ENCODE results near the gene UGGT2.
"Not testable (repeated sequence)": the region's sequence is repeated elsewhere in the genome, so short reads cannot be mapped to it uniquely, and the experiment has no call there.

UGGT2 gene

GRCh38 chr13:96051491-96051890, 1.7 kb downstream of the UGGT2 start:
- not testable (repeated sequence) for H4K91ac ChIP-seq (ENCODE audit: low read depth, low read length, poor library complexity); H3K36me3 ChIP-seq (replicated peaks in 1 of 2; ENCODE audit: control insufficient read depth in 2 of 2, insufficient read depth in 2 of 2, low read length in 2 of 2); H2AK5ac ChIP-seq (ENCODE audit: low read depth, low read length); H2BK15ac ChIP-seq (ENCODE audit: low read length); H3K4me1 ChIP-seq (ENCODE audit: control insufficient read depth in 2 of 2, insufficient read depth in 1 of 2, low read depth in 1 of 2, low read length in 2 of 2); H3K14ac ChIP-seq (ENCODE audit: low read length); H3K4ac ChIP-seq (ENCODE audit: low read length); H2BK12ac ChIP-seq (ENCODE audit: low read length); H3K18ac ChIP-seq (ENCODE audit: low read length); DNase-seq (ENCODE audit: low spot score); H2BK120ac ChIP-seq (ENCODE audit: low read depth, low read length); H3K9ac ChIP-seq (ENCODE audit: low read depth, low read length, poor library complexity); H4K8ac ChIP-seq (ENCODE audit: low read depth, low read length); H2BK5ac ChIP-seq (ENCODE audit: low read length); H3K79me1 ChIP-seq (ENCODE audit: low read depth, low read length); H3K4me2 ChIP-seq (ENCODE audit: insufficient read depth, low read length, poor library complexity, severe bottlenecking); H3K27ac ChIP-seq (replicated peaks; ENCODE audit: low read length); H2AFZ ChIP-seq (ENCODE audit: low read length); H3K23ac ChIP-seq (ENCODE audit: low read depth, low read length, poor library complexity); H3K9me3 ChIP-seq (replicated peaks in 1 of 2; ENCODE audit: control insufficient read depth in 2 of 2, insufficient read depth in 1 of 2, low read depth in 1 of 2, low read length in 2 of 2); H3K4me3 ChIP-seq (ENCODE audit: low read length in 2 of 2); H3K27me3 ChIP-seq (ENCODE audit: control insufficient read depth in 3 of 3, insufficient read depth in 3 of 3, low read depth in 1 of 3, low read length in 3 of 3)
- WGBS, 2 donors (ENCODE audit: extremely low coverage in 2 of 2, insufficient read length in 2 of 2, insufficient replicate concordance in 1 of 2) = no CpG with 5 or more reads among the region's 5 CpGs

GRCh38 chr13:96050955-96051354, 2.2 kb downstream of the UGGT2 start:
- H3K36me3 ChIP-seq (replicated peaks in 1 of 2; ENCODE audit: control insufficient read depth in 2 of 2, insufficient read depth in 2 of 2, low read length in 2 of 2); H3K23ac ChIP-seq (ENCODE audit: low read depth, low read length, poor library complexity); H4K91ac ChIP-seq (ENCODE audit: low read depth, low read length, poor library complexity); H2BK12ac ChIP-seq (ENCODE audit: low read length); H3K4me3 ChIP-seq (ENCODE audit: low read length in 2 of 2); H3K4me1 ChIP-seq (ENCODE audit: control insufficient read depth in 2 of 2, insufficient read depth in 1 of 2, low read depth in 1 of 2, low read length in 2 of 2); H3K27me3 ChIP-seq (ENCODE audit: control insufficient read depth in 3 of 3, insufficient read depth in 3 of 3, low read depth in 1 of 3, low read length in 3 of 3); H3K14ac ChIP-seq (ENCODE audit: low read length); H3K27ac ChIP-seq (replicated peaks; ENCODE audit: low read length); H3K4ac ChIP-seq (ENCODE audit: low read length); H2AFZ ChIP-seq (ENCODE audit: low read length); DNase-seq (ENCODE audit: low spot score); H2BK120ac ChIP-seq (ENCODE audit: low read depth, low read length); H2AK5ac ChIP-seq (ENCODE audit: low read depth, low read length); H2BK5ac ChIP-seq (ENCODE audit: low read length); H3K9ac ChIP-seq (ENCODE audit: low read depth, low read length, poor library complexity); H3K18ac ChIP-seq (ENCODE audit: low read length); H3K9me3 ChIP-seq (replicated peaks in 1 of 2; ENCODE audit: control insufficient read depth in 2 of 2, insufficient read depth in 1 of 2, low read depth in 1 of 2, low read length in 2 of 2); H2BK15ac ChIP-seq (ENCODE audit: low read length); H3K4me2 ChIP-seq (ENCODE audit: insufficient read depth, low read length, poor library complexity, severe bottlenecking); H4K8ac ChIP-seq (ENCODE audit: low read depth, low read length): not testable (repeated sequence)
- WGBS, 2 donors (ENCODE audit: extremely low coverage in 2 of 2, insufficient read length in 2 of 2, insufficient replicate concordance in 1 of 2) = no CpG with 5 or more reads among the region's 4 CpGs
- H3K79me1 ChIP-seq (ENCODE audit: low read depth, low read length) = peaks cover 10% of the 10 kb centered on the region

GRCh38 chr13:96046449-96047126, 6.6 kb downstream of the UGGT2 start:
- H3K4me1 ChIP-seq (ENCODE audit: control insufficient read depth in 2 of 2, insufficient read depth in 1 of 2, low read depth in 1 of 2, low read length in 2 of 2); H2BK12ac ChIP-seq (ENCODE audit: low read length); H3K27ac ChIP-seq (replicated peaks; ENCODE audit: low read length); H4K91ac ChIP-seq (ENCODE audit: low read depth, low read length, poor library complexity); H2AFZ ChIP-seq (ENCODE audit: low read length); H3K18ac ChIP-seq (ENCODE audit: low read length); H3K23ac ChIP-seq (ENCODE audit: low read depth, low read length, poor library complexity); H3K36me3 ChIP-seq (replicated peaks in 1 of 2; ENCODE audit: control insufficient read depth in 2 of 2, insufficient read depth in 2 of 2, low read length in 2 of 2); H3K4me3 ChIP-seq (ENCODE audit: low read length in 2 of 2); H4K8ac ChIP-seq (ENCODE audit: low read depth, low read length); H3K4me2 ChIP-seq (ENCODE audit: insufficient read depth, low read length, poor library complexity, severe bottlenecking); H3K9ac ChIP-seq (ENCODE audit: low read depth, low read length, poor library complexity); H2BK120ac ChIP-seq (ENCODE audit: low read depth, low read length); H2BK5ac ChIP-seq (ENCODE audit: low read length); H2BK15ac ChIP-seq (ENCODE audit: low read length); H3K14ac ChIP-seq (ENCODE audit: low read length); H3K27me3 ChIP-seq (ENCODE audit: control insufficient read depth in 3 of 3, insufficient read depth in 3 of 3, low read depth in 1 of 3, low read length in 3 of 3); H3K79me1 ChIP-seq (ENCODE audit: low read depth, low read length); DNase-seq (ENCODE audit: low spot score); H3K4ac ChIP-seq (ENCODE audit: low read length); H2AK5ac ChIP-seq (ENCODE audit: low read depth, low read length): not testable (repeated sequence)
- WGBS, 2 donors (ENCODE audit: extremely low coverage in 2 of 2, insufficient read length in 2 of 2, insufficient replicate concordance in 1 of 2) = no CpG with 5 or more reads among the region's 16 CpGs
- H3K9me3 ChIP-seq (replicated peaks in 1 of 2; ENCODE audit: control insufficient read depth in 2 of 2, insufficient read depth in 1 of 2, low read depth in 1 of 2, low read length in 2 of 2) = peaks cover 0 to 16% of the 10 kb centered on the region in 2 donors

- Histone ChIP-seq H3K9me3 (replicated peaks in 1 of 2; ENCODE audit: control insufficient read depth in 2 of 2, insufficient read depth in 1 of 2, low read depth in 1 of 2, low read length in 2 of 2) (peaks cover 0 to 18% of the 10 kb centered on the region in 2 donors), H3K79me1 (ENCODE audit: low read depth, low read length) (peaks cover 7% of the 10 kb centered on the region), H3K4ac (ENCODE audit: low read length) (no peak overlapping the region), H2AK5ac (ENCODE audit: low read depth, low read length) (no peak overlapping the region), H2BK5ac (ENCODE audit: low read length) (no peak overlapping the region), H3K18ac (ENCODE audit: low read length) (no peak overlapping the region), H3K9ac (ENCODE audit: low read depth, low read length, poor library complexity) (no peak overlapping the region), H3K27me3 (ENCODE audit: control insufficient read depth in 3 of 3, insufficient read depth in 3 of 3, low read depth in 1 of 3, low read length in 3 of 3) (no peaks in the 10 kb centered on the region), H2BK15ac (ENCODE audit: low read length) (no peak overlapping the region), H2AFZ (ENCODE audit: low read length) (no peak overlapping the region), H3K4me3 (ENCODE audit: low read length in 2 of 2) (no peak overlapping the region), H3K4me2 (ENCODE audit: insufficient read depth, low read length, poor library complexity, severe bottlenecking) (no peak overlapping the region), H4K91ac (ENCODE audit: low read depth, low read length, poor library complexity) (no peak overlapping the region), H3K14ac (ENCODE audit: low read length) (no peak overlapping the region), H4K8ac (ENCODE audit: low read depth, low read length) (no peak overlapping the region), H2BK12ac (ENCODE audit: low read length) (no peak overlapping the region), H3K36me3 (replicated peaks in 1 of 2; ENCODE audit: control insufficient read depth in 2 of 2, insufficient read depth in 2 of 2, low read length in 2 of 2) (peaks cover 0 to 1% of the 10 kb centered on the region in 2 donors), H3K23ac (ENCODE audit: low read depth, low read length, poor library complexity) (no peak overlapping the region), H3K4me1 (ENCODE audit: control insufficient read depth in 2 of 2, insufficient read depth in 1 of 2, low read depth in 1 of 2, low read length in 2 of 2) (peaks cover 4 to 5% of the 10 kb centered on the region in 2 donors), H3K27ac (replicated peaks; ENCODE audit: low read length) (no peak overlapping the region), H2BK120ac (ENCODE audit: low read depth, low read length) (no peak overlapping the region)
- no peak for DNase-seq (ENCODE audit: low spot score)
- no CpG with 5 or more reads among the region's 1 CpG for WGBS, 2 donors (ENCODE audit: extremely low coverage in 2 of 2, insufficient read length in 2 of 2, insufficient replicate concordance in 1 of 2)
These were observed 9.0 kb downstream of the UGGT2 start for GRCh38 chr13:96044238-96044637.

Measured in neuronal stem cell (in vitro differentiated cells).